NCI-H345 treated with DMSO at 0.1 percent for 48 hours (cell line): ENCODE results near the gene SMIM33.
"Not testable (repeated sequence)": the region's sequence is repeated elsewhere in the genome, so short reads cannot be mapped to it uniquely, and the experiment has no call there.

Experiments used
- DNase-seq: peaks from one replicate; lab custom pipeline; 2025; ENCODE audit not compliant: unreplicated experiment; lab: John Stamatoyannopoulos, UW

Gene SMIM33

GRCh38 chr5:139456776-139457175 is 14.0 kb upstream of the SMIM33 start:
- DNase-seq: no peak

- DNase-seq: no peak
These were observed 13.6 kb upstream of the SMIM33 start for GRCh38 chr5:139457241-139457640.

GRCh38 chr5:139457653-139458306 is 13.0 kb upstream of the SMIM33 start:
- DNase-seq: no peak

- no peak for DNase-seq
These were observed 12.0 kb upstream of the SMIM33 start for GRCh38 chr5:139458580-139459407.

- DNase-seq: no peak
These were observed 11.3 kb upstream of the SMIM33 start for GRCh38 chr5:139459451-139459934.

- no peak for DNase-seq
These were observed 10.3 kb upstream of the SMIM33 start for GRCh38 chr5:139460455-139460854.

GRCh38 chr5:139461176-139461575 is 9.6 kb upstream of the SMIM33 start:
- DNase-seq: no peak

GRCh38 chr5:139461698-139462097 is 9.1 kb upstream of the SMIM33 start:
- DNase-seq: no peak

- no peak for DNase-seq
These were observed 8.1 kb upstream of the SMIM33 start, which contains the start of gene ECSCR for GRCh38 chr5:139462586-139463276. Gene ECSCR (minus strand): TSS chr5:139462743. CDS start chr5:139462670, 73 bp downstream.

- DNase-seq: no peak
These were observed 2.3 kb upstream of the SMIM33 start for GRCh38 chr5:139468421-139468931.

- DNase-seq: no peak
These were observed 1.7 kb downstream of the SMIM33 start for GRCh38 chr5:139472386-139473030.

- no peak for DNase-seq
These were observed 2.3 kb downstream of the SMIM33 start for GRCh38 chr5:139473105-139473504.

- DNase-seq: no peak
These were observed 2.8 kb downstream of the SMIM33 start for GRCh38 chr5:139473565-139473964.

GRCh38 chr5:139474890-139475791 is 4.3 kb downstream of the SMIM33 start:
- no peak for DNase-seq

- no peak for DNase-seq
These were observed 5.2 kb downstream of the SMIM33 start for GRCh38 chr5:139475865-139476617.

- DNase-seq: not testable (repeated sequence)
These were observed 8.0 kb downstream of the SMIM33 start for GRCh38 chr5:139478657-139479423.

- not testable (repeated sequence) for DNase-seq
These were observed 8.9 kb downstream of the SMIM33 start for GRCh38 chr5:139479729-139480128.

GRCh38 chr5:139481122-139481533 is 10.3 kb downstream of the SMIM33 start:
- DNase-seq: no peak
